HUES48 (cell line): ENCODE results near the gene SIRT2.

ENCODE experiments used
- H3K27ac ChIP-seq: one replicate; pipeline ENCODE4 v1.7.0; 2013; ENCODE audit warnings: low read depth, low read length, inconsistent platforms
- H3K27me3 ChIP-seq: 2 replicates; pipeline ENCODE4 v1.6.1; 2013; ENCODE audit warnings: mild to moderate bottlenecking, low read length; ENCODE audit not compliant: control insufficient read depth, insufficient read depth
- H3K36me3 ChIP-seq: 2 replicates; pipeline ENCODE4 v1.6.1; 2013; ENCODE audit warnings: low read length; ENCODE audit not compliant: control insufficient read depth, insufficient read depth
- H3K4me1 ChIP-seq: 2 replicates; pipeline ENCODE4 v1.6.1; 2013; ENCODE audit warnings: mild to moderate bottlenecking, low read length; ENCODE audit not compliant: control insufficient read depth, insufficient read depth
- H3K4me3 ChIP-seq: 2 replicates; pipeline ENCODE4 v1.5.1; 2013; ENCODE audit warnings: mild to moderate bottlenecking, low read depth, low read length
- H3K9ac ChIP-seq: 2 replicates; pipeline ENCODE4 v1.6.1; 2013; ENCODE audit warnings: mild to moderate bottlenecking, low read depth, low read length, moderate library complexity
- H3K9me3 ChIP-seq: 2 replicates; pipeline ENCODE4 v1.6.1; 2013; ENCODE audit warnings: low read length; ENCODE audit not compliant: control insufficient read depth, insufficient read depth

Gene SIRT2

GRCh38 chr19:38850436-38850975 lies 48.9 kb downstream of the SIRT2 start:
- Histone ChIP-seq H3K4me1 (peaks cover 16% of the 10 kb centered on the region), H3K9me3 (no peaks in the 10 kb centered on the region), H3K27ac (peak overlapping the region; percentile 100)

GRCh38 chr19:38849860-38850435 lies 49.5 kb downstream of the SIRT2 start, which contains the start of gene HNRNPL:
HNRNPL (minus strand) TSS chr19:38849986; CDS start chr19:38849966, 20 bp downstream.
- peaks cover 40% of the 10 kb centered on the region for H3K36me3 ChIP-seq
- peaks cover 16% of the 10 kb centered on the region for H3K4me1 ChIP-seq
- H3K27me3 ChIP-seq, result no peaks in the 10 kb centered on the region
- peak within 1 kb of the TSS; percentile 100 for H3K27ac ChIP-seq
- peak within 1 kb of the TSS; percentile 100 for H3K4me3 ChIP-seq
- H3K9ac ChIP-seq, result peak within 1 kb of the TSS; percentile 98
- no peaks in the 10 kb centered on the region for H3K9me3 ChIP-seq

More at GRCh38 chr19:38850436-38850975, 48.9 kb downstream of the SIRT2 start:
- Histone ChIP-seq H3K4me3 (peak overlapping the region; percentile 63), H3K9ac (peak overlapping the region; percentile 31), H3K27me3 (no peaks in the 10 kb centered on the region), H3K36me3 (peaks cover 34% of the 10 kb centered on the region)

- Histone ChIP-seq H3K4me1 (peaks cover 16% of the 10 kb centered on the region), H3K9me3 (no peaks in the 10 kb centered on the region), H3K27ac (peak overlapping the region; percentile 100), H3K4me3 (peak overlapping the region; percentile 100), H3K36me3 (peaks cover 46% of the 10 kb centered on the region), H3K9ac (peak overlapping the region; percentile 98), H3K27me3 (no peaks in the 10 kb centered on the region)
These were observed 50.1 kb downstream of the SIRT2 start for GRCh38 chr19:38849147-38849859.

- Histone ChIP-seq H3K9me3 (no peaks in the 10 kb centered on the region), H3K27me3 (no peaks in the 10 kb centered on the region), H3K4me1 (peaks cover 16% of the 10 kb centered on the region), H3K36me3 (peaks cover 54% of the 10 kb centered on the region), H3K27ac (peak overlapping the region; percentile 100), H3K9ac (peak overlapping the region; percentile 98), H3K4me3 (peak overlapping the region; percentile 100)
These were observed 50.9 kb downstream of the SIRT2 start for GRCh38 chr19:38848299-38849146.

- Histone ChIP-seq H3K27ac (no peak overlapping the region), H3K9me3 (no peaks in the 10 kb centered on the region), H3K27me3 (no peaks in the 10 kb centered on the region), H3K4me3 (no peak overlapping the region), H3K4me1 (peaks cover 10% of the 10 kb centered on the region), H3K36me3 (peaks cover 78% of the 10 kb centered on the region), H3K9ac (no peak overlapping the region)
These were observed 53.3 kb downstream of the SIRT2 start for GRCh38 chr19:38846097-38846496.

GRCh38 chr19:38845374-38846024 lies 53.9 kb downstream of the SIRT2 start:
- Histone ChIP-seq H3K4me3 (no peak overlapping the region), H3K4me1 (peaks cover 6% of the 10 kb centered on the region; the same call in 1 of the 2 replicates), H3K9me3 (no peaks in the 10 kb centered on the region), H3K27ac (no peak overlapping the region), H3K27me3 (no peaks in the 10 kb centered on the region), H3K9ac (no peak overlapping the region), H3K36me3 (peaks cover 84% of the 10 kb centered on the region)

GRCh38 chr19:38844093-38844686 lies 55.2 kb downstream of the SIRT2 start:
- Histone ChIP-seq H3K4me1 (peaks cover 6% of the 10 kb centered on the region; the same call in 1 of the 2 replicates), H3K9ac (no peak overlapping the region), H3K36me3 (peaks cover 96% of the 10 kb centered on the region), H3K4me3 (no peak overlapping the region), H3K27ac (no peak overlapping the region), H3K27me3 (no peaks in the 10 kb centered on the region), H3K9me3 (no peaks in the 10 kb centered on the region)

GRCh38 chr19:38843175-38843758 lies 56.2 kb downstream of the SIRT2 start:
- Histone ChIP-seq H3K9ac (no peak overlapping the region), H3K9me3 (no peaks in the 10 kb centered on the region), H3K4me1 (peaks cover under 1% of the 10 kb centered on the region; the same call in 1 of the 2 replicates), H3K27ac (no peak overlapping the region), H3K27me3 (no peaks in the 10 kb centered on the region), H3K4me3 (no peak overlapping the region), H3K36me3 (peaks cover 98% of the 10 kb centered on the region)

- H3K9me3 ChIP-seq, result no peaks in the 10 kb centered on the region
- H3K36me3 ChIP-seq, result peaks cover 99% of the 10 kb centered on the region
- H3K27ac ChIP-seq, result no peak overlapping the region
- H3K4me3 ChIP-seq, result no peak overlapping the region
- no peaks in the 10 kb centered on the region for H3K27me3 ChIP-seq
- no peak overlapping the region for H3K9ac ChIP-seq
- H3K4me1 ChIP-seq, result no peaks in the 10 kb centered on the region
These were observed 56.8 kb downstream of the SIRT2 start for GRCh38 chr19:38842439-38843174.
